Heart left ventricle (tissue), 16 donors: ENCODE results near the gene HEPN1. TPM values are rescaled to one million over a fixed set of nuclear protein-coding genes. Genes with fewer than 3 reads are reported as not detected.

ENCODE experiments used
- ATAC-seq, 4 donors: fragments of 200-7000 bp; cut with Tn5 transposase; one replicate each; pipeline ENCODE4 v1.9.1; 2020 to 2022; ENCODE audit warnings: moderate library complexity in 4 of 4, mild to moderate bottlenecking in 3 of 4, moderate number of reproducible peaks in 1 of 4
- DNase-seq, 5 donors: peaks; one replicate each; pipeline ENCODE4 v3.0.0-alpha.2; 2020
- H3K27ac ChIP-seq, 12 donors: fragments of 200-600 bp; sonication (generic) in 4 of 12; one replicate each; pipeline versions ENCODE4 v1.5.0 to v1.8.0; 2016 to 2022; ENCODE audit warnings: mild to moderate bottlenecking in 2 of 12
- H3K27me3 ChIP-seq, 9 donors: fragments of 200-600 bp; sonication (generic) in 2 of 9; one replicate each; pipeline versions ENCODE4 v1.5.1 to v1.8.0; 2016 to 2022; ENCODE audit warnings: mild to moderate bottlenecking in 3 of 9
- H3K36me3 ChIP-seq, 9 donors: fragments of 200-600 bp; sonication (generic) in 2 of 9; one replicate each; pipeline versions ENCODE4 v1.5.0 to v1.8.0; 2018 to 2022; ENCODE audit warnings: mild to moderate bottlenecking in 2 of 9
- H3K4me1 ChIP-seq, 12 donors: fragments of 200-600 bp; sonication (generic) in 4 of 12; one replicate each; pipeline versions ENCODE4 v1.5.0 to v1.8.0; 2016 to 2022; ENCODE audit warnings: mild to moderate bottlenecking in 3 of 12
- H3K4me3 ChIP-seq, 12 donors: fragments of 200-600 bp; sonication (generic) in 4 of 12; one replicate each; pipeline versions ENCODE4 v1.5.0 to v1.8.0; 2017 to 2022; ENCODE audit warnings: mild to moderate bottlenecking in 9 of 12, moderate library complexity in 4 of 12
- H3K9me3 ChIP-seq, 12 donors: fragments of 200-600 bp; sonication (generic) in 4 of 12; one replicate each; pipeline versions ENCODE4 v1.5.0 to v1.8.0; 2016 to 2022; ENCODE audit warnings: mild to moderate bottlenecking in 1 of 12
- CTCF ChIP-seq, 12 donors: fragments of 200-600 bp; sonication (generic) in 4 of 12; IDR thresholded peaks; one replicate each; pipeline versions ENCODE4 v1.5.0 to v1.8.0; 2018 to 2022; ENCODE audit warnings: antibody characterized with exemption in 12 of 12, mild to moderate bottlenecking in 5 of 12
- POLR2A ChIP-seq, 2 donors: fragments of 450-650 bp; IDR thresholded peaks; one replicate each; pipeline ENCODE4 v1.6.1; 2017; ENCODE audit warnings: antibody characterized with exemption in 2 of 2, mild to moderate bottlenecking in 2 of 2, moderate library complexity in 2 of 2
- WGBS, 4 donors: extraction: QIAGEN DNeasy Blood & Tissue Kit in 2 of 4; methylation state at CpG; one replicate each; pipeline versions ENCODE4 v1.1.5 to v1.1.7; 2013 to 2018; 5-methylcytosine and 5-hydroxymethylcytosine counted together
- intact Hi-C, 10 donors: fragments of 100-400 bp; cut with DNase I; formaldehyde crosslinking; loops; one replicate each; pipeline versions ENCODE4 v1.11.1 to v1.14.2; 2022
- polyA plus RNA-seq, 2 donors: library from polyadenylated mRNA; stranded (reverse); fragments of 200-250 nt; gene quantifications; one replicate each; pipeline ENCODE4 v1.2.3, GENCODE V29; 2013
- total RNA-seq, 9 donors: library from RNA; depleted of rRNA in 2 of 9; stranded (reverse); fragments of >200 nt in 2 of 9; fragmentation: NEBNext Ultra II Directional in 3 of 9; extraction: Animal tissue kit (Norgen Biotek cat#: 25700) in 3 of 9; gene quantifications; one replicate each; pipeline versions ENCODE4 v1.1.0 to v1.2.4, GENCODE V29; 2016 to 2023
- donor health status: ischemic (EF 13 %, LVEDD 7.1; RV severe dilation, severe dysfunction).
- donor health status: healthy with polysubstance abuse.
- donor health status: DM: no; HTN: yes; CAD: no.
- donor health status: DM: no; HTN: no; CAD: no.
- donor health status: ischemic (EF 25% LVEDD 6.9; RV normal size, moderate dysfunction).
- donor health status: ischemic (EF 25% LVEDD 5.7; RV mildly dilated, moderate dysfunction).
- donor health status: healthy.
- donor health status: DM: yes; HTN: yes; CAD: no.
- donor health status: ischemic (EF 35%, LVEDD 5.7; RV mildly dilated, moderate dysfunction).
- donor health status: nonischemic (EF 11% LVEDD 7.7; RV severe dilation, severe dysfunction).
- donor health status: DM: yes; HTN: yes; CAD: no.
- donor health status: PGD.
- donor health status: ischemic (EF 29% LVEDD 5.4; RV normal size, mild dysfunction).
- donor health status: nonischemic (EF 23%, LVEDD 6.1; RV moderate dilation, normal function).

Gene HEPN1
- total and polyA plus RNA-seq, 11 donors, result not detected

GRCh38 chr11:124893781-124894401 is 25.2 kb upstream of the HEPN1 start:
- DNase-seq, result peak in 1 of 5 donors; percentile 15

DNA sequence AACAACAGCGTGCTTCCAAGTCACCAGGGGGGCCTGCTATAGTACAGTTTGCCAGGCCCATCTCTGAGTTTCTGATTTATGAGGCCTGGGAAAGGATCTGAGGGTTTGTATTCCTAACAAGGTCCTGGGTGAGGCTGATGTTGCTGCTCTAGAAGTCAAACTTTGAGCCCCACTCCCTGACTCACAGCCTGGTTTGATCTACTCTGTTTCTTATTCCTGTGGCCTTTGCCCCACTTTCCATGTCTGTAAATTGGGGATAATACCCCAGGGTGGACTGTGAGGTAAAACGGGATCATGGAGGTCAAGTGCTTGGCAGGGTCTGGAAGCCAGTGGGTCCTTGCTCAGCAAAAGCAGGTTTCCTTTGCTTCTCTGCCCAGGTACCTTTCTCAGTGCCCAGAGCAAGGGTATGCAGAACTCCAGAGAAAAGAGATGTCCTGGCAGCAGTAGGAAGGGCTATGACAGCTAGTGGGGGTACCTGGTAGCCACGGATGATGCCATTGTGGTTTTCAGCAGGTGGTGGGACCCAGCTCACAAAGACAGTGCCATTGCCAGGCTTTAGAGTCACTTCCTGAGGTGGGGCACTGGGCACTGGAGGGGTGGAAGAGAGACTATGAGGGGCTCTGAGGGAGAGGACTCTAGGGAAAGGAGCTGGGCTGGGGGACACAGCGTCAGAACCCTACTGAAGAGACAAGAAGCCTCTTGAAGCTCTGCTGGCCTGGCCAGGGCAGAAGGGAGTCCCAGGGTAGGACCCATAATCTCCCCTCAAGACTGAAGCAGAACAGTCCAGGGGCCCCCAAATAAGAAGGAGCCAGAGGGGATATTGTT is 24.2 kb upstream of the HEPN1 start:
- H3K27ac ChIP-seq, result peak overlapping the region; percentile 19 to 93 (median 85)
- peaks cover 0 to 36% (median 9%) of the 10 kb centered on the region in 9 donors for H3K36me3 ChIP-seq
- no peaks in the 10 kb centered on the region for H3K9me3 ChIP-seq
- no peak for DNase-seq
- H3K27me3 ChIP-seq, result no peaks in the 10 kb centered on the region
- H3K4me3 ChIP-seq, result peak overlapping the region in 11 of 12 donors; percentile 34 to 71 (median 58)
- H3K4me1 ChIP-seq, result peaks cover 0 to 92% (median 59%) of the 10 kb centered on the region in 12 donors
- TF ChIP-seq CTCF (IDR thresholded peaks at IDR 0.05) (no peak), POLR2A (IDR thresholded peaks at IDR 0.05) (no peak)
- 56 to 74% (median 64%) methylated on average over 4 of the region's 4 CpGs for WGBS, 4 donors
- no peak for ATAC-seq
- intact Hi-C loops, result no loop called here

More at GRCh38 chr11:124893781-124894401, 25.2 kb upstream of the HEPN1 start:
- no peaks in the 10 kb centered on the region for H3K27me3 ChIP-seq
- H3K27ac ChIP-seq, result peak overlapping the region in 5 of 12 donors; percentile 7 to 85 (median 28)
- ATAC-seq, result no peak
- WGBS, 4 donors, result 80 to 86% (median 85%) methylated on average over 13 to 14 of the region's 14 CpGs
- intact Hi-C loops, result no loop called here
- H3K36me3 ChIP-seq, result peaks cover 0 to 39% (median 9%) of the 10 kb centered on the region in 9 donors
- no peak for TF ChIP-seq CTCF (IDR thresholded peaks at IDR 0.05)
- no peak for TF ChIP-seq POLR2A (IDR thresholded peaks at IDR 0.05)
- no peaks in the 10 kb centered on the region for H3K9me3 ChIP-seq
- H3K4me1 ChIP-seq, result peaks cover 0 to 92% (median 55%) of the 10 kb centered on the region in 12 donors
- H3K4me3 ChIP-seq, result peak overlapping the region in 2 of 12 donors; percentile 54 to 58

DNA sequence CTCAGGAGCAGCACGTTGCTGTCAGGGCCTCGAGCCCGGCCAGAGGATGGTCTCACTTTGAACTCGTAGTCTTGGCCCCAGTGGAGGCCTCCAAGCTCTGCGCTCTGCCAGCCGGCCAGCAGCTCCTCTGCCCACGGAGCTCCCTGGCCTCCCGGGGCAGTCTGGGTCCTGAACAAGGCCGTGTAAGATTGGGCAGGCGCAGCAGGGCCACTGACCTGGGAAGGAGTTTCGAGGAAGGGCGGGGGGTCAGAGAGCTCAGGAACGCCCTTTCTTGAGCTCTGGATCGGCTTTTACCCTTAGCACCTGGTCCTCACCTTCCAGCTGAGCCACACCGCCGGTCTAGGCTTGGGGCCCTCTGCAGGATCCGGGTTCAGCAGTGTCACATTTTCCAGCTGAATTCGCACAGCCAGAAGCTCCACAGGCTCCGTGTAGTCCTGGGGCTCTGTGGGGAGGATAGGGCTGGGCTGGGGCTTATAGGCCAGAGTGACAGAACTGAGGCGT is 23.5 kb upstream of the HEPN1 start:
- no peak for TF ChIP-seq POLR2A (IDR thresholded peaks at IDR 0.05)
- no peak for TF ChIP-seq CTCF (IDR thresholded peaks at IDR 0.05)
- peaks cover 0 to 92% (median 58%) of the 10 kb centered on the region in 12 donors for H3K4me1 ChIP-seq
- WGBS, 4 donors, result 58 to 74% (median 62%) methylated on average over 20 of the region's 20 CpGs
- no peak for ATAC-seq
- H3K4me3 ChIP-seq, result peak overlapping the region; percentile 34 to 71 (median 56)
- H3K9me3 ChIP-seq, result no peaks in the 10 kb centered on the region
- H3K27ac ChIP-seq, result peak overlapping the region; percentile 74 to 93 (median 85)
- intact Hi-C loops, result no loop called here
- no peaks in the 10 kb centered on the region for H3K27me3 ChIP-seq
- H3K36me3 ChIP-seq, result peaks cover 0 to 36% (median 9%) of the 10 kb centered on the region in 9 donors
- DNase-seq, result peak in 1 of 5 donors; percentile 26
